Right lobe of liver (tissue), 6 donors: ENCODE results near the gene AKAP12. TPM values are rescaled to one million over a fixed set of nuclear protein-coding genes. Genes with fewer than 3 reads are reported as not detected.
"Not testable (repeated sequence)": the region's sequence is repeated elsewhere in the genome, so short reads cannot be mapped to it uniquely, and the experiment has no call there.

Source experiments
- ATAC-seq, 4 donors: fragments of 200-7000 bp; cut with Tn5 transposase; one replicate each; pipeline ENCODE4 v1.9.1; 2020; ENCODE audit warnings: mild to moderate bottlenecking in 4 of 4, moderate library complexity in 4 of 4
- DNase-seq, 3 donors: peaks; one replicate each; pipeline ENCODE4 v3.0.0-alpha.2; 2020
- H3K27ac ChIP-seq, 3 donors: fragments of 200-600 bp; one replicate each; pipeline ENCODE4 v1.8.0; 2022
- H3K27me3 ChIP-seq, 2 donors: fragments of 200-600 bp; one replicate each; pipeline ENCODE4 v1.8.0; 2022
- H3K36me3 ChIP-seq, 4 donors: fragments of 200-600 bp; sonication (generic) in 1 of 4; one replicate each; pipeline versions ENCODE4 v1.5.1 to v1.8.0; 2017 to 2022; ENCODE audit warnings: control low read depth in 1 of 4
- H3K4me1 ChIP-seq, 4 donors: fragments of 200-600 bp; sonication (generic) in 1 of 4; one replicate each; pipeline versions ENCODE4 v1.5.1 to v1.8.0; 2017 to 2022; ENCODE audit warnings: control low read depth in 1 of 4
- H3K4me3 ChIP-seq, 3 donors: fragments of 200-600 bp; one replicate each; pipeline ENCODE4 v1.8.0; 2022
- H3K9me3 ChIP-seq, 4 donors: fragments of 200-600 bp; sonication (generic) in 1 of 4; one replicate each; pipeline versions ENCODE4 v1.5.1 to v1.8.0; 2017 to 2022; ENCODE audit warnings: control low read depth in 1 of 4
- CTCF ChIP-seq, 4 donors: fragments of 200-600 bp in 3 of 4; fragments of 450-650 bp in 1 of 4; IDR thresholded peaks; one replicate each; pipeline versions ENCODE4 v1.5.1 to v1.8.0; 2016 to 2022; ENCODE audit warnings: antibody characterized with exemption in 4 of 4, mild to moderate bottlenecking in 2 of 4
- POLR2A ChIP-seq: fragments of 450-650 bp; IDR thresholded peaks from one replicate; pipeline ENCODE4 v1.6.1; 2017; ENCODE audit warnings: antibody characterized with exemption, mild to moderate bottlenecking
- WGBS: methylation state at CpG from one replicate; pipeline ENCODE4 v1.1.6; 2018; ENCODE audit warnings: low coverage, low lambda C conversion rate; ENCODE audit not compliant: insufficient coverage; ENCODE audit errors: missing lambda C conversion rate; 5-methylcytosine and 5-hydroxymethylcytosine counted together
- intact Hi-C, 2 donors: fragments of 100-400 bp; cut with DNase I; formaldehyde crosslinking; loops; one replicate each; pipeline versions ENCODE4 v1.11.2 to v1.14.1; 2022
- total RNA-seq, 6 experiments: library from RNA; depleted of rRNA in 2 of 6; stranded (reverse); fragments of >200 nt in 2 of 6; fragmentation: NEBNext Ultra II Directional in 3 of 6; extraction: Animal tissue kit (Norgen Biotek cat#: 25700) in 3 of 6; gene quantifications; one replicate each; pipeline versions ENCODE4 v1.1.0 to v1.2.4, GENCODE V29; 2016 to 2023
- donor health status: DM: no; HTN: yes; CAD: no.
- donor health status: DM: no; HTN: no; CAD: no.
- donor health status: DM: no; HTN: no; CAD: no.
- donor health status: DM: no; HTN: yes; CAD: no.
- donor health status: DM: no; HTN: yes; CAD: no.

Gene AKAP12
- total RNA-seq, 6 experiments from 2014 or later = 2.1 to 38.4 (median 23.0) TPM

DNA sequence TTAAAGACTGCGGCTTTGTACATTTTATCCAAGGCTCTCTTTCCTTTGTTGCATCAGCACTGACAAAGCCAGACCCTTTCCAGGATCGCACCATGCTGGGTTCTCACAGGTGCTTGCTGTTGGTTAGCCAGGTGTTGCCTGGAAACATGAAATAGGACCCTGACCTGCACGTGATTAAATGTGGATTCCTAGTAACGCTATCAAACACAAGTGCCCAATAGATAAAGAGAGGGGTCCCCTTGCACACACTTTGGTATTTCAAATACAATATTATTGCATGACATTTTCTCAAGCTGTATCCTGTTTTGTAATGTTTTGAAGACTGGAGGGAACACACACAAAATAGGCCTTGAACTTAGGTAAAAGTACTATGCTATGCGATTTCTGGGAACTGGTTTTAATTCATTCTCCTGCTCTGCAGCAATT is 73.3 kb downstream of the AKAP12 start:
- intact Hi-C loops = no loop called here
- Histone ChIP-seq H3K27ac (no peak overlapping the region), H3K27me3 (no peaks in the 10 kb centered on the region), H3K4me3 (no peak overlapping the region), H3K36me3 (no peaks in the 10 kb centered on the region), H3K4me1 (no peaks in the 10 kb centered on the region), H3K9me3 (no peaks in the 10 kb centered on the region)
- 48% methylated on average over 5 of the region's 5 CpGs for WGBS
- peak; percentile 7 to 62 (median 47) for ATAC-seq
- DNase-seq = no peak
- TF ChIP-seq CTCF (IDR thresholded peaks at IDR 0.05) (no peak), POLR2A (no peak)

GRCh38 chr6:151315661-151316060 is 75.9 kb downstream of the AKAP12 start:
- H3K9me3 ChIP-seq, H3K27me3 ChIP-seq, H3K27ac ChIP-seq, intact Hi-C loops, ATAC-seq, DNase-seq, H3K36me3 ChIP-seq, H3K4me1 ChIP-seq, H3K4me3 ChIP-seq: not testable (repeated sequence)
- WGBS = 58% methylated on average over 3 of the region's 3 CpGs

DNA sequence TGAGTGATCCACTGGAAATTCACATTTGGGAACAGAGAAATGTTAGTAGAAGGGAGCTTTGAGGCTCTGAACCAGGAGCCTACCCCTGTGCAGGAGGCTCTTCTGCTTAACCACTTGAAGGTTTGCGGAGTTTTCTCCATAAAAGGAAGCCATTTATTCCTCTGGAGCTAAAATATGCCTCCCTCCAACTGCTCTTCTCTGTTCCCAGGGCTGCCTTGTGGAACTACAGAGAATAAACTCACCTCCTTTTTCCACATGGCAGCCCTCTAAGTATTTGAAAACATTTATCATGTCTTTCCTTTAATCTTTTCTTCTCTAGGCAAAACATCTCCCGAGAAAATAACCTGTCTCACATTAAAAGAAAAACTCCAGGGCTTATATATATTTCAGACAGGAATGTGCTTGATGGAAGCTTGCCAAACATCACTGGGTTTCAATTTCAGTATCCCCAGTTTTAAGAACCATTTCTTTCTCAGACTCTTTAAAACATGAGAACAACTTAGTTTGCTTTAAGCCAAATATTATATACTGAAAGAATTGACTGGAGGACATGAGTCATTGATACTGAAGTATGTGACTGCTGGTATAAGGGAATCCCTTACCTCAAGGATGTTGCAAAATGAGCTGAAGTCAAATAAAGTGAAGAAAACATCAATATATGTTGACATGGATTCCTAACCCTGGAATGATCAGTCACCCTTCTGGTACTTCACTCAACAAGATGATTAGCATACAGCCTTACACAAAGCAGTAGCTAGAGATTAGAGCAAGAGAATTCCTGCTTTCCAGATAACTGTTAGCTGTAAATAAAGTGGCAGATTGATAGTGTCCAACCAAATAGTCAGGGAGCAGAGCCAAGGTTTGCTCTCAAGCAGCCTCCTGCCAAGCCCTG is 77.6 kb downstream of the AKAP12 start:
- ATAC-seq (peak in 2 of 4 donors; percentile 26 to 39), DNase-seq (no peak)
- Histone ChIP-seq H3K36me3 (no peaks in the 10 kb centered on the region), H3K4me3 (no peak overlapping the region), H3K9me3 (no peaks in the 10 kb centered on the region), H3K27ac (no peak overlapping the region), H3K27me3 (no peaks in the 10 kb centered on the region), H3K4me1 (no peaks in the 10 kb centered on the region)
- TF ChIP-seq CTCF (IDR thresholded peaks at IDR 0.05) = no peak
- no peak for TF ChIP-seq POLR2A
- intact Hi-C loops = no loop called here
- WGBS = 79% methylated on average over 2 of the region's 2 CpGs

DNA sequence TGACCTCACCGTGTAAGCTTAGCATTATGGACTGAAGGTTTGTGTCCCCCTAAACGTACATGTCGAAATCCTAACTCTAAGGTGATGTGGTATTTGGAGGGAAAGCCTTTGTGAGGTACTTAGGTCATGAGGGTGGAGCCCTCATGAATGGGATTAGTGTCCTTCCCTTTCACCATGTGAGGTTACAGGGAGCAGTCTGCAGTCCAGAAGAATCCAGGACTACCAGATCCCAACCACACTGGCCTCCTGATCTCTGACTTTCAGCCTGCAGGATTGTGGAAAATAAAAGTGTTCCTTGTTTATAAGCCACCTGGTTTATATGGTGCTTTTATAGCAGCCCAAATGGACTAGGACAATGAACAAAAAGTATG is 78.2 kb downstream of the AKAP12 start:
- 35% methylated on average over 2 of the region's 3 CpGs for WGBS
- Histone ChIP-seq H3K27ac (no peak overlapping the region), H3K4me1 (no peaks in the 10 kb centered on the region), H3K36me3 (no peaks in the 10 kb centered on the region), H3K27me3 (no peaks in the 10 kb centered on the region), H3K9me3 (no peaks in the 10 kb centered on the region), H3K4me3 (no peak overlapping the region)
- DNase-seq (no peak), ATAC-seq (no peak)
- intact Hi-C loops = no loop called here
- TF ChIP-seq CTCF (IDR thresholded peaks at IDR 0.05) = no peak
- TF ChIP-seq POLR2A = no peak

GRCh38 chr6:151320140-151320539 is 80.4 kb downstream of the AKAP12 start:
- 95% methylated on average over 7 of the region's 7 CpGs for WGBS
- TF ChIP-seq CTCF (IDR thresholded peaks at IDR 0.05) (no peak), POLR2A (no peak)
- no peak for DNase-seq
- Histone ChIP-seq H3K36me3 (no peaks in the 10 kb centered on the region), H3K27ac (no peak overlapping the region), H3K9me3 (no peaks in the 10 kb centered on the region), H3K27me3 (peaks cover 0 to 5% of the 10 kb centered on the region in 2 donors), H3K4me3 (no peak overlapping the region), H3K4me1 (peaks cover 0 to 13% (median 5%) of the 10 kb centered on the region in 4 donors)
- intact Hi-C loops = loop anchor here in 1 of 2 donors (10.0 kb wide), 1 partner anchor 305 kb away; no protein-coding TSS in a partner anchor
- no peak for ATAC-seq
